T-cell (primary cell): ENCODE results near the gene SRSF4. TPM values are rescaled to one million over a fixed set of nuclear protein-coding genes. Genes with fewer than 3 reads are reported as not detected.

Source experiments
- ATAC-seq, 4 experiments: fragments of 200-7000 bp in 3 of 4; fragments of 150-1000 bp in 1 of 4; cut with Tn5 transposase; replicated peaks in 1 of 4; 1 replicate in 3 of 4; 2 replicates in 1 of 4; pipeline ENCODE4 v1.10.0; 2021; ENCODE audit warnings: moderate library complexity in 3 of 4, mild to moderate bottlenecking in 2 of 4, moderate number of reproducible peaks in 1 of 4
- CTCF ChIA-PET, 2 donors: fragments of 300-600 bp; sonication (Branson Sonifier 250); formaldehyde crosslinking; loops; one replicate each; lab custom pipeline; 2022; ENCODE audit warnings: antibody characterized with exemption in 2 of 2; lab: Charles Lee
- POLR2A ChIA-PET, 2 donors: fragments of 300-600 bp; sonication (Branson Sonifier 250); formaldehyde crosslinking; loops; one replicate each; lab custom pipeline; 2022; ENCODE audit warnings: antibody characterized with exemption in 2 of 2; lab: Charles Lee
- DNase-seq, 35 experiments: peaks; one replicate each; pipeline versions ENCODE4 v3.0.0 to v3.0.0-alpha.2; 2013 to 2023
- H3K27ac ChIP-seq: one replicate; pipeline ENCODE4 v1.5.1; 2013; ENCODE audit warnings: low read length
- H3K27me3 ChIP-seq, 2 experiments: replicated peaks in 1 of 2; 1 replicate in 1 of 2; 2 replicates in 1 of 2; pipeline versions ENCODE4 v1.6.1 to v1.7.0; 2013; ENCODE audit warnings: low read length in 1 of 2, mixed read lengths in 1 of 2; ENCODE audit not compliant: control insufficient read depth in 2 of 2, insufficient read depth in 2 of 2; ENCODE audit errors: extremely low read depth in 1 of 2
- H3K36me3 ChIP-seq, 2 donors: 1 replicate in 1 of 2; 2 replicates in 1 of 2; pipeline versions ENCODE4 v1.6.1 to v1.7.0; 2013; ENCODE audit warnings: low read length in 1 of 2; ENCODE audit not compliant: control insufficient read depth in 2 of 2, insufficient read depth in 1 of 2; ENCODE audit errors: extremely low read depth in 1 of 2
- H3K4me1 ChIP-seq, 2 experiments: 1 replicate in 1 of 2; 2 replicates in 1 of 2; pipeline versions ENCODE4 v1.6.1 to v1.7.0; 2013; ENCODE audit warnings: low read length in 2 of 2, mixed read lengths in 1 of 2; ENCODE audit not compliant: insufficient read depth in 2 of 2, control insufficient read depth in 1 of 2; ENCODE audit errors: extremely low read depth in 1 of 2
- H3K4me3 ChIP-seq, 2 donors: 1 replicate in 1 of 2; 2 replicates in 1 of 2; pipeline versions ENCODE4 v1.5.1 to v1.7.0; 2013; ENCODE audit warnings: mild to moderate bottlenecking in 2 of 2, low read length in 1 of 2, moderate library complexity in 1 of 2; ENCODE audit not compliant: control insufficient read depth in 1 of 2; ENCODE audit errors: extremely low read depth in 1 of 2
- H3K9me3 ChIP-seq: 2 replicates; pipeline ENCODE4 v1.7.0; 2013
- H3K27ac Mint-ChIP-seq, 2 donors: one replicate each; pipeline ENCODE4 v1.8.0; 2020 to 2021; ENCODE audit warnings: mild to moderate bottlenecking in 2 of 2, mixed read lengths in 2 of 2
- H3K27me3 Mint-ChIP-seq, 2 donors: one replicate each; pipeline ENCODE4 v1.8.0; 2021 to 2022; ENCODE audit warnings: mixed read lengths in 2 of 2
- H3K36me3 Mint-ChIP-seq: one replicate; pipeline ENCODE4 v1.8.0; 2021; ENCODE audit warnings: mixed read lengths
- H3K4me1 Mint-ChIP-seq, 3 donors: one replicate each; pipeline ENCODE4 v1.8.0; 2020 to 2022; ENCODE audit warnings: mixed read lengths in 3 of 3, mild to moderate bottlenecking in 1 of 3
- H3K4me3 Mint-ChIP-seq, 3 donors: one replicate each; pipeline ENCODE4 v1.8.0; 2020 to 2022; ENCODE audit warnings: mild to moderate bottlenecking in 3 of 3, mixed read lengths in 3 of 3, moderate library complexity in 3 of 3
- H3K9me3 Mint-ChIP-seq, 3 donors: one replicate each; pipeline ENCODE4 v1.8.0; 2020 to 2022; ENCODE audit warnings: mixed read lengths in 3 of 3
- WGBS: methylation state at CpG from one replicate; pipeline ENCODE4 v1.1.5; 2013; ENCODE audit warnings: missing lambda C conversion rate; ENCODE audit not compliant: insufficient coverage; 5-methylcytosine and 5-hydroxymethylcytosine counted together
- total RNA-seq, 35 experiments: library from RNA in 6 of 35; stranded (reverse) in 6 of 35; fragments of 120-200 nt in 1 of 35; gene quantifications; one replicate each; pipeline versions ENCODE4 v1.2.1 to v1.2.4 and lab custom pipeline; 2013 to 2026

The SRSF4 gene
- total RNA-seq, 5 donors from 2014 or later (not counting 1 experiment from before 2014, with no cell fraction given): 76.0 to 90.4 (median 78.9) TPM

DNA sequence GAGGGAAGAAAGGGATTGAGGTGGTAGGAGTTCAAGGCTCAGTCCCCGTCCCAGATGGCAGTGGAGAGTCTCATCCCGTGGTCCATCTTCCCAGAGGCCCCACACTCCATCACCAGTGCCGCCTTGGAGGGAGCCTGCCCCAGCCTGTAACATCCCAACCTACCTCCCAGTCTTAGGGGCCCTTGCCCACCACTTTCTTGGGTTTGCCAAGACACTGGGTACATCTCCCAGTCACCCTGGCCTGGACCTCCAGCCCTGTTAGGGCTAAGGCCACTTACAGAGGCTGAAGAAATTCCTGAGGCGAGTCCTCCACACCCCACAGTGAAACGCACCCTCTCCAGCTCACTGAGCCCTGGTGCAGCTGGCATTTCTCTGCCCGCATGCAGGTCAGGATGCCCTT, 61.3 kb downstream of the SRSF4 start:
- H3K27me3 ChIP-seq: peaks cover 0 to 45% of the 10 kb centered on the region in 2 experiments
- H3K36me3 ChIP-seq: peaks cover 0 to 33% of the 10 kb centered on the region in 2 donors
- no peaks in the 10 kb centered on the region for H3K9me3 ChIP-seq
- Mint-ChIP-seq H3K4me1 (peaks cover 4 to 12% (median 6%) of the 10 kb centered on the region in 3 donors), H3K27ac (no peak overlapping the region), H3K4me3 (peak overlapping the region in 2 of 3 donors; percentile 24 to 38), H3K36me3 (peaks cover 29% of the 10 kb centered on the region), H3K27me3 (peaks cover 3 to 15% of the 10 kb centered on the region in 2 donors), H3K9me3 (no peaks in the 10 kb centered on the region)
- no peak overlapping the region for H3K27ac ChIP-seq
- ATAC-seq (no peak), DNase-seq (no peak)
- CTCF ChIA-PET: interaction anchor here in 1 of 2 donors (1.1 kb wide), 1 partner anchor 11 kb away, joined by 3 read pairs; no protein-coding TSS in a partner anchor
- peaks cover 5 to 41% of the 10 kb centered on the region in 2 experiments for H3K4me1 ChIP-seq
- POLR2A ChIA-PET: no interaction called here
- 97% methylated on average over 3 of the region's 6 CpGs for WGBS
- no peak overlapping the region for H3K4me3 ChIP-seq

DNA sequence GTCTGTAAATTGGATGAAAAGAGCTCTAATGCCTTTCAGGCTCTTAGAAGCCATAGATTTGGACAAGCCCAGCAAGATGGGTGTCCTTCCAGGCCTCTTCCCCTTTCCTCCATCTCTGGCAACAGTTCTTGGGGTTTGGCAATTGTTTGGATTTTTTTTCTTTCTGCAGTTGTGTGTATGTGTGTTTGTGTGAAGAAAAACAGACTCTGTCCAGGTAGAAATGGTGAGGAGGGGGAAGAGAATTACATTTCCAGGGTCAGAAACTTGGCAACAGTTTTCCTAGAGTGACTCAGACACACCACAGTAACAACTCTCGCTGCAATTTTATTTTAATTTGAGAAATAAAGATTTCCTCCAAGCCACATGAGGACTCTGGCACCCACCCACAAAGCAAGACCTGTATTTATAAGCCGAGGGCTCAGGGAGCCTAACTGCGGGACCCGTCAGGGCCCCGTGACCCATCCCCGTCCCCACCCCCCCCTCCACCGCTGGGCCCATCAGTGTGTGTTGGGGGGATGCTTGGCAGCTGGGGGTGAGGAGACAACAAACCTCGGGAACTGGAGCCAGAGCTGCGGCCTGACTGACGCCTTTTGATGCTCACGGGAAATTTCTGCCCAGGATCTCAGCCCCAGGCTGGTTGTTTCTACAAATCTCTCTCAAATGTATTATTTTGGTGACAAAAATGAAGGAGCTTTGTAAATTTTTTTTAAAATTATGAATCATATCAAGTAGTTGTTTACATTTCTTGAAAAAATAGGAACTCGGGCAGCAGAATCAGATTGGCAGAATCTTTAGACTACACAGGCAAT, 62.4 kb downstream of the SRSF4 start:
- no peaks in the 10 kb centered on the region for H3K9me3 Mint-ChIP-seq
- ChIA-PET CTCF (interaction anchor here (0.5 to 1.1 kb wide), 3 partner anchors 12 to 88 kb away, joined by 3 to 4 read pairs (median 4); no protein-coding TSS in a partner anchor), POLR2A (no interaction called here)
- Histone ChIP-seq H3K36me3 (peaks cover 0 to 36% of the 10 kb centered on the region in 2 donors), H3K4me3 (no peak overlapping the region), H3K27ac (no peak overlapping the region), H3K9me3 (no peaks in the 10 kb centered on the region), H3K27me3 (peaks cover 0 to 36% of the 10 kb centered on the region in 2 experiments), H3K4me1 (peaks cover 5 to 34% of the 10 kb centered on the region in 2 experiments)
- WGBS: 100% methylated on average over 3 of the region's 12 CpGs
- H3K27ac Mint-ChIP-seq: no peak overlapping the region
- no peak overlapping the region for H3K4me3 Mint-ChIP-seq
- peaks cover 0 to 11% of the 10 kb centered on the region in 2 donors for H3K27me3 Mint-ChIP-seq
- DNase-seq: no peak
- peaks cover 34% of the 10 kb centered on the region for H3K36me3 Mint-ChIP-seq
- H3K4me1 Mint-ChIP-seq: peaks cover 0 to 11% (median 6%) of the 10 kb centered on the region in 3 donors
- no peak for ATAC-seq

DNA sequence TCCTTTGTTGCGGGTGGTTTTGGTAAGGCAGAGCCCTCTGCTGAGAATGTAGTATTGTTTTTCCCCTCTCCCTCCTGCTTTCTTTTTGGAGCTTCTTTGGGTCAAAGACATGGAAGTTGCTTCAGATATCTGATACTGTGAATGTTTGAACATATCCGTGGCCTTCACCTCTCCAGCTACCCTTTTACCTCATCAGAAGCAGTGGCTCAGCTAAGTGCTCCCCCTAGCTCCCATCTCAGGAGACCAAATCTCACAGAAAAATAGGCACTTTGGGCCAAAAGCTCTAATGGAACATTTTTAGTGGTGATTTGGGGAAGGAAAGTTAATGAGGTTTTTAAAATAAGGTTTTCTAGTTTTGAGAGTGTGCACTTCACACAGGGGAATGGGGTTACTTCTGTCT, 64.3 kb downstream of the SRSF4 start:
- Histone ChIP-seq H3K27ac (no peak overlapping the region), H3K9me3 (no peaks in the 10 kb centered on the region), H3K4me3 (no peak overlapping the region), H3K36me3 (peaks cover 7 to 55% of the 10 kb centered on the region in 2 donors), H3K4me1 (peaks cover 2 to 16% of the 10 kb centered on the region in 2 experiments), H3K27me3 (peaks cover 0 to 17% of the 10 kb centered on the region in 2 experiments)
- no peak overlapping the region for H3K4me3 Mint-ChIP-seq
- H3K9me3 Mint-ChIP-seq: no peaks in the 10 kb centered on the region
- no peak overlapping the region for H3K27ac Mint-ChIP-seq
- DNase-seq (no peak), ATAC-seq (no peak)
- peaks cover 0 to 6% (median 3%) of the 10 kb centered on the region in 3 donors for H3K4me1 Mint-ChIP-seq
- POLR2A ChIA-PET: no interaction called here
- peaks cover 49% of the 10 kb centered on the region for H3K36me3 Mint-ChIP-seq
- CTCF ChIA-PET: interaction anchor here in 1 of 2 donors (0.7 kb wide), 1 partner anchor 83 kb away, joined by 3 read pairs; no protein-coding TSS in a partner anchor
- H3K27me3 Mint-ChIP-seq: peaks cover 0 to 4% of the 10 kb centered on the region in 2 donors
- WGBS: no CpG with 5 or more reads among the region's 2 CpGs

DNA sequence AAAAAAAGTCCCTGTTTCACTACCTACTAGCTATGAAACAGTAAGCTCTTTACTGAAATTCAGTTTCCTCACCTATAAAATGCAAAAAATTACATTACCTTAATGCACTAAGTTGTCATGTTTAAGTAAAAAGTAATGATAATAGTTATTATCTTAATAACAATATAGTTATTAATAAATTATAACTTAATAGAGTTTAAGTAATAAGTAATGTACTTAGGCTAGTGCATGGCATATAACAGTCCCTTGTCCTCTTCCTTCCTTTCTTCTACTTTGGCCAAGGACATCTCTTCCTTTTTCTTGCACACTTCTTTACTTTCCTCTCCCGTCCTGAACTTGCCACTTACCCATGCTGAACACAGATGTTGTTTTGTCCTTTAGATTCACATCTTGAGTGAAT, 67.0 kb downstream of the SRSF4 start:
- H3K36me3 Mint-ChIP-seq: peaks cover 61% of the 10 kb centered on the region
- Histone ChIP-seq H3K27ac (no peak overlapping the region), H3K27me3 (no peaks in the 10 kb centered on the region), H3K36me3 (peaks cover 8 to 76% of the 10 kb centered on the region in 2 donors), H3K9me3 (no peaks in the 10 kb centered on the region), H3K4me1 (no peaks in the 10 kb centered on the region), H3K4me3 (no peak overlapping the region)
- ChIA-PET POLR2A (no interaction called here), CTCF (interaction anchor here in 1 of 2 donors (0.7 kb wide), 2 partner anchors 31 to 52 kb away, joined by 4 to 5 read pairs; no protein-coding TSS in a partner anchor)
- WGBS: no CpG with 5 or more reads among the region's 1 CpG
- H3K27me3 Mint-ChIP-seq: no peaks in the 10 kb centered on the region
- no peaks in the 10 kb centered on the region for H3K9me3 Mint-ChIP-seq
- DNase-seq: no peak
- H3K4me3 Mint-ChIP-seq: no peak overlapping the region
- no peak overlapping the region for H3K27ac Mint-ChIP-seq
- no peak for ATAC-seq
- no peaks in the 10 kb centered on the region for H3K4me1 Mint-ChIP-seq

DNA sequence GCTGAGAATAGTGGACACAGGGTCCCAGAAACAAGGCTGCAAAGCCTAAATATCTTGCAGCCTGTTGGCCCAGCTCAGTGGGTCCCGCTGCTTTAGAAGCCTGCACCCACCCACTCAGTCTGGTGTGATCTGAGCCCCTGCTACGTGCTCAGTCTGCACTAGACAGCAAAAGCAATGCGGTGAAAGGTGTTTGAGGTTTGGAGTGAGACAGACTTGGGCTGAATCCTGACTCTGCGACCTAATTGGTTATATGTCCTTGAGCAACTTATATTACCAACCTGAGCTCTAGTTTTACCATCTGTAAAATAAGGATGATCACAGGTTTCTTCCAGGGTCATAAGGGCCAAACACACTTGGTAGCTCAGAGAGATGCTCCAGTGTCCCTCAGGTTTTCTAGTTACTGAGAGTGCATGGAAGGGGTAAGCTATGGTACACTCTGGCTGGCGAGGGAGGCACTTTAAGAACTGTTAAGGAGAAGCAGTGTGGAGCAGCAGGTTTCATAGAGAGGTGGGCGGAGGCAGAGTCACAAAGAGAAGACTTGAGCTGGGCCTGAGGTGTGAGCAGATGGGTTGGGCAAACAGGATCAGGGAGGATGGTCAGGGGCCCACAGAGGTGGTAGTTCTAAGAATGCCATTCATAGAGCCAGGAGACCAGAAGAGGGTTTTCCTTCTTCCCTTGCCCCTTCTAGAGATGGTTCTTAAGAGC, 68.1 kb downstream of the SRSF4 start:
- DNase-seq (no peak), ATAC-seq (no peak)
- WGBS: 93% methylated on average over 2 of the region's 6 CpGs
- Mint-ChIP-seq H3K9me3 (no peaks in the 10 kb centered on the region), H3K36me3 (peaks cover 61% of the 10 kb centered on the region), H3K27ac (no peak overlapping the region), H3K4me1 (no peaks in the 10 kb centered on the region), H3K4me3 (no peak overlapping the region), H3K27me3 (no peaks in the 10 kb centered on the region)
- H3K4me1 ChIP-seq: no peaks in the 10 kb centered on the region
- peaks cover 10 to 79% of the 10 kb centered on the region in 2 donors for H3K36me3 ChIP-seq
- H3K9me3 ChIP-seq: no peaks in the 10 kb centered on the region
- no peak overlapping the region for H3K4me3 ChIP-seq
- no peak overlapping the region for H3K27ac ChIP-seq
- H3K27me3 ChIP-seq: no peaks in the 10 kb centered on the region
- POLR2A ChIA-PET: interaction anchor here in 1 of 2 donors (0.5 to 0.6 kb wide), 3 partner anchors 34 to 138 kb away, joined by 3 to 7 read pairs (median 5); no protein-coding TSS in a partner anchor
- CTCF ChIA-PET: interaction anchor here in 1 of 2 donors (0.7 kb wide), 1 partner anchor 30 kb away, joined by 5 read pairs; no protein-coding TSS in a partner anchor
